Measurements from ENCODE around the gene HNRNPH1. TPM values are rescaled to one million over a fixed set of nuclear protein-coding genes. Genes with fewer than 3 reads are reported as not detected.

HNRNPH1 gene
- total RNA-seq, 1 experiment from 2014 or later = 865 TPM

DNA sequence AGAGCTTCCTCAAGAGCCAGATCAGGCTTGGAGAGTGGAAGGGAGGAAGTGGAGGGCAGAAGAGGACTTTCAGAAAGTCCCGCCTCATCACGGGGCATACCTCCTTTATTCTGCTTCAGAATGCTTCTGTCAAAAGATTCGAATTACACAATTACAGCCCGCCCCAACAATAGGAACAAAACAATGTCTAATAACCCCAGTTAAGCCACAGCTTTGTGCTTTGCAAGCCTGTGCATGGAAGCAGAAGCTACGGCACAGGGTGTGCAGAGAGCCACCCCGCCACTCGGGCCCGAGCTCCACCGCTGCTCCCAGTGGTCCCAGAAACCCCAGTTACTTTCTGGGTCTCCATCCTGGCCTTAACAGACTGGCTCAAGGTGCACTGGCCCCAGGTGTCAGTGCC is 23.5 kb downstream of the HNRNPH1 start:
- Mint-ChIP-seq H3K9me3 (no peaks in the 10 kb centered on the region), H3K4me1 (no peaks in the 10 kb centered on the region), H3K27me3 (ENCODE audit: low read depth) (no peaks in the 10 kb centered on the region), H3K27ac (no peak overlapping the region), H3K36me3 (peaks cover 53% of the 10 kb centered on the region), H3K4me3 (no peak overlapping the region)
- DNase-seq (ENCODE audit: low spot score) (no peak), ATAC-seq (no peak)
- ChIA-PET POLR2A (interaction anchor here (0.7 kb wide), 1 partner anchor 397 kb away, joined by 10 read pairs; no protein-coding TSS in a partner anchor), CTCF (interaction anchor here (0.6 to 1.2 kb wide), 2 partner anchors 68 to 176 kb away, joined by 3 to 4 read pairs; no protein-coding TSS in a partner anchor)
- TF ChIP-seq ZNF671 (CRISPR knock-in tag; IDR thresholded peaks at IDR 0.05) (no peak), ZMAT4 (CRISPR knock-in tag; IDR thresholded peaks at IDR 0.05) (no peak), ATF3 (CRISPR knock-in tag; conservative IDR thresholded peaks at IDR 0.05) (no peak), ZNF121 (CRISPR knock-in tag; IDR thresholded peaks at IDR 0.05) (no peak), GABPB1 (CRISPR knock-in tag; IDR thresholded peaks at IDR 0.05) (no peak), ZNF416 (CRISPR knock-in tag; IDR thresholded peaks at IDR 0.05) (no peak), SP1 (CRISPR knock-in tag; conservative IDR thresholded peaks at IDR 0.05) (no peak), E2F1 (CRISPR knock-in tag; IDR thresholded peaks at IDR 0.05) (no peak), FOXP1 (CRISPR knock-in tag; IDR thresholded peaks at IDR 0.05; ENCODE audit: borderline replicate concordance) (no peak), ZNF138 (CRISPR knock-in tag; conservative IDR thresholded peaks at IDR 0.05) (no peak), ZNF425 (CRISPR knock-in tag; conservative IDR thresholded peaks at IDR 0.05) (no peak), ZNF317 (CRISPR knock-in tag; IDR thresholded peaks at IDR 0.05; ENCODE audit: borderline replicate concordance, low read depth) (no peak), GTF2I (CRISPR knock-in tag; conservative IDR thresholded peaks at IDR 0.05) (no peak), RELA (CRISPR knock-in tag; IDR thresholded peaks at IDR 0.05; ENCODE audit: borderline replicate concordance) (no peak), ZNF263 (CRISPR knock-in tag; IDR thresholded peaks at IDR 0.05; ENCODE audit: low read depth) (no peak), NR2C2 (CRISPR knock-in tag; IDR thresholded peaks at IDR 0.05) (no peak), ATF1 (CRISPR knock-in tag; IDR thresholded peaks at IDR 0.05) (no peak)
- TF ChIP-seq, protein P1, sequence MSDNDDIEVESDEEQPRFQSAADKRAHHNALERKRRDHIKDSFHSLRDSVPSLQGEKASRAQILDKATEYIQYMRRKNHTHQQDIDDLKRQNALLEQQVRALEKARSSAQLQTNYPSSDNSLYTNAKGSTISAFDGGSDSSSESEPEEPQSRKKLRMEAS (CRISPR knock-in tag; IDR thresholded peaks at IDR 0.05) = no peak

GRCh38 chr5:179599566-179599965 is 23.9 kb downstream of the HNRNPH1 start:
- no peak for ATAC-seq
- ChIA-PET CTCF (interaction anchor here (1.2 kb wide), 1 partner anchor 69 kb away, joined by 3 read pairs; no protein-coding TSS in a partner anchor), POLR2A (no interaction called here)
- Mint-ChIP-seq H3K27me3 (ENCODE audit: low read depth) (no peaks in the 10 kb centered on the region), H3K4me1 (no peaks in the 10 kb centered on the region), H3K27ac (no peak overlapping the region), H3K9me3 (no peaks in the 10 kb centered on the region), H3K36me3 (peaks cover 57% of the 10 kb centered on the region), H3K4me3 (no peak overlapping the region)
- TF ChIP-seq CDX4 (CRISPR knock-in tag; IDR thresholded peaks at IDR 0.05; ENCODE audit: borderline replicate concordance) = no peak
- TF ChIP-seq NFYB (CRISPR knock-in tag; conservative IDR thresholded peaks at IDR 0.05; ENCODE audit: low read depth) = no peak
- no peak for TF ChIP-seq USF2 (CRISPR knock-in tag; IDR thresholded peaks at IDR 0.05)
- TF ChIP-seq CREM (CRISPR knock-in tag; IDR thresholded peaks at IDR 0.05) = no peak
- no peak for TF ChIP-seq RELA (CRISPR knock-in tag; IDR thresholded peaks at IDR 0.05; ENCODE audit: borderline replicate concordance)
- TF ChIP-seq HMGXB4 (CRISPR knock-in tag; IDR thresholded peaks at IDR 0.05) = no peak
- no peak for TF ChIP-seq CREB1 (CRISPR knock-in tag; IDR thresholded peaks at IDR 0.05)
- TF ChIP-seq HMGA2 (CRISPR knock-in tag; IDR thresholded peaks at IDR 0.05) = no peak
- no peak for DNase-seq (ENCODE audit: low spot score)
